ENCODE data around the gene AMPH.

The AMPH gene

DNA sequence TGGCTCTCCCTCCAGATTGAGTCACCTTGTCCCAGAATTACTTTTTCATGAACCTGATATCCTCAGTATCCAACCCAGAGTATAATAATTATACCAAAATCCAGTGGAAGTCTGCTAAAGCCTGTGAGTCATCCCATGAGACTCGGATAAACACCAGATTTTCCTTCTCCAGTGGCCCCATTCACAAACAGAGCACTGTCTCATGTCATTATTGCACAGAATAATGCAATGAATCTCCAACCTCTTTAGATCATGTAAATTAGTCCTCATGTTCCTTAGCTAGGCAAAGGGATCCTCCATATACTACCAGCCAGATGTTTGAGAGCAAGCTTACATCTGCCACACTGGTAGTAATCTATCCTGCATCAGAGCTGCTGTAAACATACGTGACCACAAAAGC lies 89.0 kb downstream of the AMPH start:
- DNase-seq (ENCODE audit: low read depth in 2 of 2) = no peak

DNA sequence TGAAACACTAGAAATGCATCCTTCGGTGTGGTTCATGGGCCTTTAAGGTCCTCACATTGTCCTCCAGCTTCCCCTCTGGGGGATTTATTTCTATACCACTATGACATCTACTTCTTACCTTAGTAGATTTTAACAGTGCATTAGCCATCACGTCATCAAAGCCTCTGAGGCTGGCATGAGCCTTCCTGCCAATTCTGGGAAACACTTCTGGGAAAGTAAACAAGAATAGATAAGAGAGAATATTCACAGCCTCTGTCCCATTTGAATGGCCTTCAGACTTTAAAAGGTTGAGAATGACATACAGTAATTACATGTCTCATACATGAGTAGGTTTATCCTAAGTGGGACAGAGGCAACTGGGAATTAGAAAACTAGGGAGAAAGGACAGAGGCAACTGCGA lies 89.7 kb downstream of the AMPH start:
- DNase-seq (ENCODE audit: low read depth in 2 of 2) = no peak

DNA sequence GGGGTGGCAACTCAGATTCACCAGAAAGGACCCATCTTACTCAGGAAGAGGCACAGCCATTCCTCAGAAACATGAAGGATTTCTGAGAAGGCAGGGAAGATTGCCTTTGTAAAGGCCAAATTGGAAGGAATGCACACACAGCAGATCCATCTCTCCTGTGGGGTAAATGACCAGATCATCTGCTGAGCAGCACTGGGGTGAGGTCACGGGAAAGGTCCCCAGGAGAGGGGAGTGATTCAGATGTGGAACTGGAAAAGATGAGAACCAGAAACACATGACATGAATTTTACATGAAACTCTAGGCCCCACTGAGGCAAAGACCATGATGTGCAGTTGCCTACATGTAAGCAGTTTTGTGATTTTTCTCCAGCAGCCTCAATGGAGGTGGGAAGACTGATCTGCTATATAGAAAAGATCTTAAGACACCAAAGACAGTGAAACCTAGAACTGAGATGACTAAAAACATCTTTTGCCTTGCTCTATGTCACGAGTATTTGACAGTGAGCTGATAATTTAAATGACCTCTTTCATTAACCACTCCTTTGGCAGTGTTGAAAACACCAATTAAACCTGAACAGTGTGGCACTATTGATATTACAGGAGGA lies 91.6 kb downstream of the AMPH start:
- DNase-seq (ENCODE audit: low read depth in 2 of 2) = no peak

DNA sequence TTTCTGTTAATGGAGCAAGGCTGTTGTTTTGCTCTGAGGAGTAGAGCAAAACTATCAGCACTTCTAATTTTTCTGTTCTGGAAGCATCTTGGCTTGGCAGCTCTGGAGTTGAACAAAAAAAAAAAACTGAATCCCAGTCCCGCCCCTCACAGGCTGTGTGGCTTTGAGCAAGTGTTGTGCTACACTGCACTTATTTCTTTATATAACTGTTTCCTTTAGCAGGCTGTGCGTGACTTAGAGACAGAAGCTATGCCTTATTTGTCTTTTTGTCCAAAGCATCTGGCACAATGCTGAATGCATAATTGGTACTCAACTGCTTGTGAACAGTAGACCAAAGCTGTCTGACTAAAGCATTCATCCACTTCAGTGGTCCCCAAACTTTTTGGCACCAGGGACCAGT lies 96.1 kb downstream of the AMPH start:
- no peak for DNase-seq (ENCODE audit: low read depth in 2 of 2)

DNA sequence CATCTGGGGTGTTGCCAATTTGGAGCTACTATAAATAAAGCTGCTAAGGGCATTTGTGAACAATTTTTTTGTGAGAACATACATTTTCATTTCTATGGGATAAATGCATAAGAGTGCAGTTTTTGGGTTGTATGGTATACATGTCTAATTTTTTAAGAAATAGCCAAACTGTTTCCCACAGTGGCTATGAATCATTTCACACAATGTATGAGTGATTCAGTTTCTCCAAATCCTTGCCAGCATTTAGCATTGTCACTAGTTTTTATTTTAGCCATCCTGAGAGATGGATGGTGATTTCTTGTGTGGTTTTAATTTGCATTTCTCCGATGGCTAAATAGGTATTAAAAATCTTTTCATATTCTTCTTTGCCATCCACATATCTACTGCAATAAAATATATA lies 105.3 kb downstream of the AMPH start:
- DNase-seq (ENCODE audit: low read depth in 2 of 2) = no peak

DNA sequence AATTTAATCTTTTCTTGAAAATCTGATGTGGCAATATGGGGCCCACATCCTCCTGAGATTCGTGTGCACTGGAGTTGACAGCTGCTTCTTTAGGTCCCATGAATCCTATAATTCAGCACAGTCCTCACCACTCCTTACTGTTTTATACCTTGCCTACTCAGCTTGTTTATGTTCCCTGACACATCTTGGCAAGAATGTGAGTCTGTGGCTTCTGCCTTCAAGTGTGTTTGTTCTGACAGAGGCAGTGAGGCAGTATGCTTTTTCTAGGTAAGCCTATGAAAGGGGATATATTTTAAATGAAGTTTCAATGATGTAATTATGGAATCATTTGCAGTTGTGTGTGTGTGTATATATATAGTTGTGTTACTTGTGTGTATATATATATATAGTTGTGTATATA lies 106.4 kb downstream of the AMPH start:
- DNase-seq (ENCODE audit: low read depth in 2 of 2) = no peak

DNA sequence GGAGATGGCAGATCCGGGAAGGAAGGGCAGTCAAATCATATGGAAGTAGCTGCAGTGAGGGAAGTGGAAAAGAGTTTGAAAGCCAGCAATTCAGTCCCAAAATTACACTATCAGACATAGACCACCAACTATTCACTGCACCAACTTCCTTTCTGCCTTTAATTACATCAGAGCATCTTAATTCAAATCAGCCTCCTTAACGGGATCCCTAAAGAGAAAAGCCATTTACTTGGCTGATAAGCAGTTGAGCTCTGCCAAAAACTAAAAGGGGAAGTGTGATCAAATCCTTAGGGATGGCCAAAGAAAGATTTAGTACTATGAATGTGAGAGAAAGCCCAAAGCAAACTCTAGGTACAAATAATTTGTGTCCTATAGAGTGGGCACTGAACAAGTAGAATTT lies 110.4 kb downstream of the AMPH start:
- DNase-seq (ENCODE audit: low read depth in 2 of 2) = no peak

DNA sequence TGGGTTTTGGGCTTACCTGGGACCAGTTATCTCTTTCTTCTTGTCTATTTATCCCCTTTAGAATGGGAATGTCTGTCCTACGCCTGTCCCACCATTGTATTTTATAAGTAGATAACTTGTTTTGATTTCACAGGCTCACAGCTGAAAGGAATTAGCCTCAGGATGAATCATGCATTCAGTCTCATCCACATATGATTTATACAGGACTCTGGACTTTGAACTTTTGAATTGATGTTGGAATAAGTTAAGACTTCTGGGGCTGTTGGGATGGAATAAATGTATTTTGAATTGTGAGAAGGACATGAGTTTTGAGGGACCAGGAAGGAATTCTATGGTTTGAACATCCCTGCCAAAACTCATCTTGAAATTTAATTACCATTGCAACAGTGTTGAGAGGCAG lies 112.6 kb downstream of the AMPH start:
- no peak for DNase-seq (ENCODE audit: low read depth in 2 of 2)

DNA sequence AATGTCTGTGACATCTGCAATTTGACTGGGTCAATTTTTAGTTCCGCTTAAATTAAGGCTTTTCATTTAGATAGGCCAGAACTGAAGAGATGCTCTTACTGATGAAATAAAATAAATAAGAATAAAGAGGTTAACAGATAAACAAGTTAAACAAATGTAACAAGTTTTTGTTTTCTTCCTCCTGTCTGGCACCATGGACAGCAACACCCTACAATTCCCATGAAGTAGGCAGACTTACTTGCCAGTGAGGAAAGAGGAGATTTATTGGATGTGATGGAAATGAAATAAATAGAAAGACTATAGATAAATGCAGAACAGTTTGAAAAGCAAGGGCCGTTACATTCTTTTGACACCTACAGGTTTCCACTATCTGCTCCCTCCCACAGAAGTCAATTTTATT lies 118.5 kb downstream of the AMPH start:
- no peak for DNase-seq (ENCODE audit: low read depth in 2 of 2)

DNA sequence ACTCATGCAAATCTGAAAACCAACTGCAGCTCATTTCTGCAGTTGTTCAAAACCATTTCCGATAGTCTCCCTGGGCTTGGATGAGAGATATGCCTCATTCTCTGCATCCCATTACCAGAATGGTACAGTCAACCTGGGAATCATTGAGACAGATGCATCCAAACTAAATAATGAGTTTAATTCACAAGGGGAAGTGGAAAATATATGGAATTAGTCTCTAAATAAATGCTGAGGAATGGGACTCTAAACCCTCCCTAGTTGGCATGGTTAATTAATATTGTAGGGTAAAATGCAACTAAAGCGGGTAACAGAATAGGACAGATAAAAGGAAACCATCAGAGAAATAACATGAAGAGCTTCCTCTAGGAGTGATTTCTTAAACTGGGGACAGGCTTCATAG lies 118.9 kb downstream of the AMPH start:
- DNase-seq (ENCODE audit: low read depth in 2 of 2) = no peak

DNA sequence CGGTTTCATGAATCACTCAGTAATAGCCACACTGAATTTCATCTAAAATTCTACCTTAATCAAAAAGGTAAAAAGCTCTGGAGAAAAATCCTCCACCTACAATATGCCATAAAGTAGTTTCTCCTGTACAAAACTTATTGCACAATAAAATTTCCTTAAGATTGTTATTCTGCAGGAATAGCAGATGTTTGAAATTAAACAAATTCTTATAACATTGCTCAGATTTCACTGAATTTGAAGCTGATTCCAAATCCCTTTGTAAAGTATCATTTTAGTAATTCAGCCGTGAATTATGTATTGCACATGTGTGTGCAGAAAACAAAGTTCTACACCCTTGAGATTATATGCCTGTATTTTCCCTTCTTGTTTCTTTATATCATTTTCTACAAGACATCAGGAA lies 123.8 kb downstream of the AMPH start:
- no peak for DNase-seq (ENCODE audit: low read depth in 2 of 2)

DNA sequence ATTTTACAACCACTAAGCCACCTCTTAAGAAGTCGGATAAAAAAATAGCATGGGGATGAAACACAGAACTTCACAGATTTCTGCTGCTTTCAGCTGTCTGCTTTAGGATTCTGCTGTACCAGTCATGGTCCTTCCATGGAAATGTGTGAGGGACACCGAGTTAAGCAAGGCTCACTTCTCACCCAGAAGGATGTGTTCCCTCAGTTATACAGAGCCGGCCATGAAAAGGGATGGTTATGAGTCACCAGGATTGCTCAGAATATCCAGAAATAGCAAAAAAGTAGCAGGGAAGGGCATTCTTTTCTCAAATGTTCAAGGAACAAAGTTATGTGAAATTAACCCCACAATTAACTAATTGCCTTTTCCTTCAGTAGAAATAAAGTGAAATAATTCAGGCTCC lies 124.4 kb downstream of the AMPH start:
- DNase-seq (ENCODE audit: low read depth in 2 of 2) = no peak

DNA sequence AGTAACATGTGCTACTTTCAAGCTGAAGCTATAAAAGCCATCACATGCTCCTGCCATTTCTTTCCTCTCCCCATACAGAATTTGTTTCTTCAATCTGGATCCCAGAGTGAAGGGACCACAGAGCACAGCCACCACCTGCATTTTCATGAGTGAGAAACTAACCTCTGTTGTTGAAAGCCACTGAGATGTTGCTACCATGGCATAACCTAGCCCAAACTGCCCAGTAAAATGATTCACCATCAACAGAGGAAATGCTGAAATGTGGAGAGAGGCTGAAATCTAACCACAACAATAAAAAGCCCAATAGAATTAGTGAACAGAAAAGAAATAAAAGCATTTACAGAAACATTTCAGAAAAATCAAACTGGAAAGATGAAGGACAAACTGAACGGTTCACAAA lies 125.2 kb downstream of the AMPH start:
- no peak for DNase-seq (ENCODE audit: low read depth in 2 of 2)

DNA sequence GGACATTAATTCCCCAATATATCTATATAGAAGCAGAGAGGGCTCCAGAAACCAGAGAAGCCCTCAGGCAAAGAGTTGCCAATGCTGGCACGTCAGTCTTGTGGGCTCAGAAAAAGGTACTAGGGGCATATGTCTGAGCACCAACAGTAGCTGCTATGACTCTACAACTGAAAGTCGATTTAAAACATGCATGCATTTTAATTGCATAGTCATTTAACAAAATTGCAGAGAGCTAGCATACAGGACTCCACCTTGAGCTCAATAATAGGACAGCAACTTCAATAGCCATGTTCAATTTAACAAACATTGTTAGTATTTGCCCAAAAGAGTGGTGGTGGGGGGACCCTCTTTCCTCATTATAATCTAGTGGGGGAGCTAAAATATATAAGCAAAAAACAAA lies 126.5 kb downstream of the AMPH start:
- no peak for DNase-seq (ENCODE audit: low read depth in 2 of 2)

DNA sequence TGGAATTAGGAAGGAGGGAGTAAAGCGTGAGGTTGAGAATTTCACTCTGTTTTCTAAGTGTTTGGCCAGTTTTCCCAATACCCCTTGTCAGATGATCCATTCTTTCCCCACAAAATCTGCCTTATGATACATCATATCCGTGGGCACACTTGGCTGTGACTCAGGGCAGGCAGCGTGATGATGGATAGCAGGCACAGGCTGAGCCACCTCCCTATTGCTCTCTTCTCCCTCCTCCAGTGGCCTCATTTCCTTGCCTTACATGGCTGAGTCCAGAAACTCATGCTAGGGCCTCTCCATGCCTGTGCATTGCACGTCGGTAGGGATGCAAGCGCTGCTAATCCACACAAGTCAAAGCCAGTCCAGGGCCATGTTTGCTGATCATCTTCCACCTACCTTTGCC lies 128.3 kb downstream of the AMPH start:
- no peak for DNase-seq (ENCODE audit: low read depth in 2 of 2)

DNA sequence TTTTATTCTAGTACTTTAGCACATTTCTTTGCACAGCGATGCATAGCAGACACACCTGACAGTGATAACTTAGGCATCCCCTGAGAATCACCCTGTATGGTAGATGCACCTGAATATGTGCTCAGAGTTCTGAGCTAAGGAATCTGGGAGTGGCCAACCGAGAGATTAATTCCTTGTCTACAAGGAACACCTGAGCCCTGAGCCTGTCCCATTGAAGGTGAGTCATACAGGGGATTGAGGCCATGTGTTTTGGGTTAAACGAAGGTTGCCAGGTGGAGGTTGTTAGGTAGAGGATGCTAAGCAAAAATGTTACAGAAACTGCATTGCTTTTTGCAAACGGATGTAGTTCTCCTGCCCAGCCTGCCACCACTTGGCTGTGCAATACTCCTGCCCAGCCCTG lies 128.9 kb downstream of the AMPH start:
- no peak for DNase-seq (ENCODE audit: low read depth in 2 of 2)

DNA sequence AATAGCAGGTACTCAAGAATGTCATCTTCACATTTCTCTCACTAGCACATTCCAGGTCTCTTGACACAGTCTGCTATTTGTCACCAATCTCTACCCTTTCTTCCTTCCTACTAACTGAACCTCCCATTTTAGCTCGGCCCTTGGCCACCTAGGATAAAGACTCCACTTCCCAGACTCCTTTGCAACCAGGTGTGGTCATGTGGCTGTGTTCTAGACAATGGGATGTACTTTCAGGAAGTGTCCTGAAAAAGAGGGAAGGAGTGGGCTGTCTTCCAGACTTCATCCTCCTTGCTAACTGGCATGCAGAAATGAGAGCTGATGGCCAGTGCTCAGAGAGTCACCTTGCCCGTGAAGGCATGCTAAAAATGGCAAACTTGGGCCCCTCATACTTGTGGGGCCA lies 139.2 kb downstream of the AMPH start:
- no peak for DNase-seq (ENCODE audit: low read depth in 2 of 2)

DNA sequence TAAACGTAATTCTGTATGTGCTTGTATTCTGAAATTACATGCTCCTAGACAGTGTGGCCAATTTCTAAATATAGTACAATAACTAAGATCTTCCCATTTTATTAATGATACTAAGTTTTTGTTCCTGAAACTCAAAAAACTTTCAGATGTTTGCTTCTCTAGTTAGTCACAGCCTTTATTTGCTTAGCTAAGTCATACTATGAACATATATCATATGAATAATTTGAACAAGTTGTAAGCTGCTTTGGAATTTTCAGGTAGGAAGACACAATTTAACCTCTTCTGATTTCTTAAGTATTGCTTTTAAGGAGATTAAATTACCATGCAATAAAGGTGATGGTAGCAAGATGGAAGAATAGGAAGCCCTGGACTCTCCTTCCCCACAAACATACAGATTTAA lies 148.7 kb downstream of the AMPH start:
- no peak for DNase-seq (ENCODE audit: low read depth in 2 of 2)

DNA sequence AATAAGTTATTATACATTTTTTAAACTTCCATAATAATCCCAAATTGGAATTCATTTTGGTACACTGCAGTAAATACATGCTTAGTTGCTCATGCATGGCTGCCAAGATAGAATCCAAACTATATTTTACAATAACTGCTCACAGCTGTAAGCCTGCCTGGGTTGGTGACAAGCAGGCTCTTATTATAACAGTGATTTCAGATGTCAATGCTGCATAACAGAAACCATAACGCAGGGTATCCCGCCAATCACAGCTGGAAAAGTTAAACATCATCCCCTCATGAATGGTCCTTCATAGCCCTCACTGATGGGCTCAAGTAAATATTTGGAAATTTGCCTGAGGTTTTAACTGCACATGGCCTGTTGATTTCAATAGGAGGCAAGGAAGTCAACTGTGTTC lies 149.8 kb downstream of the AMPH start:
- no peak for DNase-seq (ENCODE audit: low read depth in 2 of 2)

DNA sequence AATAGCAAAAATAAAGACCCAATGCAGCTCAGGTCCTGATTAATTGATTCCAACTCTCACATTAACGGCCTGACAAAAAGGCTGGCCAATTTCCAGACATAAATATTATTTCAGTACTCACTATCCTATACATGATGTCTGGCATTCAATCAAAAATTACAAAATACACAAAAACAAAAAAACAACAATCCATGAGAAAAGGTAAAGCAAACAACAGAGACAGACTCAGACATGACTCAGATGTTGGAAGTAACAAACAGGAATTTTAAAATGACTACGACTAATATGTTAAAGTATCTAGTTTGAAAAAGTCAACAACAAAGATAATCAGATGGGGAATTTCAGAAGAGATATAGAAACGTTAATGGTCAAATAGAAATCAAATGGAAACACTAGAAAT lies 152.8 kb downstream of the AMPH start:
- no peak for DNase-seq (ENCODE audit: low read depth in 2 of 2)

DNA sequence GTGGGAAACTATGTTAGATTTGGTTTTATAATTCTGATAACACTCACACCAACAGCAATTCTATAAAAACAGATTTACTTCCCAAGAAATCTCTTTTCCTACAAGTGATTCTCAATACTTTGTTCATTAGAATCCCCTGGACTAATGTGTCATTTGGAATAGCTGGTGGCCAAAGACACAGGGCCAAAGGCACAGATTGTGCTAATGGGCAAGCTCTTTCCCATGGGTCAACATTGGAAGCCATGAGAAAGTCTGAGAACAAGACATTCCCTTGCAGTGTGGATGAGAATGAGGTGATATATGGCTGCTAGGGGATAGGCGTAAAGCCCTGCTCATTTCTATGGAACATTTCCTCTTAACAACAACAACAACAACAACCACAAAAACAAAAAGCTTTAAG lies 153.8 kb downstream of the AMPH start:
- no peak for DNase-seq (ENCODE audit: low read depth in 2 of 2)

DNA sequence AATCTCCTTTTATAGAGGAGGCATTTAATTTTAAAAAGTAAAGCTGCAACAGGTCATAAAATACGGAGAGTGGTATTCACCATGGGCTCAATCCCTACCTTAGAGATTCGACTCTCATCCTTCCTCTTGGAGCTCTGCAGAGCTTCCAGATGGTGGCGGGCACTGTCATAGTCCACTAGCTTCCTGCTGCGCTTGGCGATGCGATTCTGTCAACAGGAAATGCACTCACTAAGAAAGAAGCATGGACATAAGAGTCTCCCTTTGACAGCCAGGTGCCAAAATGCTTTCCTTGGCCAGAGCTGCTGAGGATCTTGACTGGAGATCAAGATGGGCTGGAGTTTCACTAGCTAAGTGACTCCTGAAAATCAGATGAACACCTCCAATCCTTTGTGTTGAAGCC lies 154.4 kb downstream of the AMPH start:
- no peak for DNase-seq (ENCODE audit: low read depth in 2 of 2)

DNA sequence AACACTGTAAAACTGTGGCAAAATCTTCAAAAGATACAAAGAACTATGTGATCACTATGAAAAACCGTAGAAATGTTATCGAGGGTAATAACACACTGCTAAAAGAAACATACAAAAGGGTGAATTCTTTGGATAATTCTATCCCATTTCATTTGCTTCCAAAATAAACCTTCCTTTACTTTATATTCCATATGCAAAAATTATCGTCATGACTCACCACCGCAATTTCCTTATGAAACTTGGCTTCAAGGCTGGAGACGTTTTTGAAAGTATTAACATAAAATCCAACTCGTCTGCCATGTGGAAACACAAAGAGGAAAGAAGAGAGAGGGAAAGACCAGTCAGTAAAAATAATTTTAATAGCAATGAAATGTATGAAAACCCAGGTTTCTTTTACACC lies 165.2 kb downstream of the AMPH start:
- no peak for DNase-seq (ENCODE audit: low read depth in 2 of 2)

DNA sequence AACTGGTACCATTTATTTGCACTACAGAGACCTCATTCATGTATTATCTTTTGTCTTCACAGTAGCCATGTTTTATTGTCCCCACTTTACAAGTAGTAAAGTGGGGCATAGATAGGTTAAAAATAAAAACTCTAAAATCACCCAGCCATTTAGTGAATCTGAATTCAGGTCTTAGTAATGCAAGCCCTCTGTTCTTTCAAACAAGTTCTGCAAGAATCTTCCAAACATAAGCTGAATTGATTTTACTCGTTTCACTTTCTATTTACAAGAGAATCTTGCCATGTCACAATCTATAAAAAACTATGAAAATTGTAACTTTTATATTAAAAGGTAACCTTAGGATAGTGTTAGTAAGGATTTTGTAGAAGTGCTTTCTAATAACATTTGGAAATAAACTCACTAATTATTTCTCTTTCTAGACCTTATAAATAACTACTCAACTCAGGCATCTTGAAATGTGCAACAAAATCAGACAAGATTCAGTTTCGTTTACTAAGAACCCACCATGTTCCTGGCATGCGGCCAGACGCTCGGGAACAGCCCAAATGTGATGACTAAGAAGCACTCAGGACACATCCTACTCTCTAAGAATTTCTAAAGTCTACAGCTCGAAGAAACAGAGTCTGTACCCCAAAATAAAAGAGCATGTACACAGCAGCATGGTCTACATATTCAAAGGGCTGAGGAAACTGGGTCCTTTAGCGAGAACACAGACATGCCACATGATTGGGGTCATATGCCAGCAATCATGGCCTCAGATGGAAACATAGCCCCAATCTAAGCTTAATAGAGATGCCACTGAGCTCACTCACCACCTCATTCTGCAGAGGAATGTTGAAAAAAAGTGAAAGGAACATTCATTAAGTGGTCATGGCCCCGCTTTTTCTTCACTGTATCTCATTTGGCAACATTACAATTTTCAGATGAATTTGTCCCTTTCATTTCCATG lies 167.6 kb downstream of the AMPH start:
- peak; percentile 56 to 75 for DNase-seq (ENCODE audit: low read depth in 2 of 2)
